Measurements from ENCODE around the gene ARHGAP6.
"Not testable (repeated sequence)": the region's sequence is repeated elsewhere in the genome, so short reads cannot be mapped to it uniquely, and the experiment has no call there.

The ARHGAP6 gene

GRCh38 chrX:11589641-11590040, 76.1 kb downstream of the ARHGAP6 start:
- no peaks in the 10 kb centered on the region for H3K36me3 ChIP-seq
- no peak for TF ChIP-seq Cebpa-rat (IDR thresholded peaks at IDR 0.05)
- no peak overlapping the region for H3K9ac ChIP-seq
- peak overlapping the region in 2 of 11 experiments; percentile 8 to 45; a peak in 2 of 22 replicates for H3K27ac ChIP-seq
- H3K4me2 ChIP-seq = peak overlapping the region in 2 of 11 experiments; percentile 11 to 32; a peak in 2 of 22 replicates
- H4K20me1 ChIP-seq = no peaks in the 10 kb centered on the region
- H3K27me3 ChIP-seq = peaks cover 70 to 92% (median 87%) of the 10 kb centered on the region in 11 experiments
- no peak overlapping the region for H3K4me3 ChIP-seq
- H3K9me3 ChIP-seq (replicated peaks in 1 of 11) = peaks cover 0 to 18% (median 10%) of the 10 kb centered on the region in 11 experiments; a peak in 13 of 22 replicates
- peaks cover 6 to 50% (median 11%) of the 10 kb centered on the region in 10 experiments; a peak in 17 of 20 replicates for H3K4me1 ChIP-seq

GRCh38 chrX:11588097-11588496, 77.6 kb downstream of the ARHGAP6 start:
- Histone ChIP-seq H3K4me3 (no peak overlapping the region), H3K4me1 (peaks cover 6 to 46% (median 11%) of the 10 kb centered on the region in 10 experiments; a peak in 17 of 20 replicates), H3K36me3 (no peaks in the 10 kb centered on the region), H3K27ac (no peak overlapping the region), H3K9me3 (replicated peaks in 1 of 11) (peaks cover 0 to 18% (median 10%) of the 10 kb centered on the region in 11 experiments; a peak in 13 of 22 replicates), H3K4me2 (0 out of 22 replicates have a peak overlapping the region, but pooled peaks of 1 of the 11 experiments have one; percentile 19), H4K20me1 (no peaks in the 10 kb centered on the region), H3K27me3 (peaks cover 66 to 92% (median 87%) of the 10 kb centered on the region in 11 experiments), H3K9ac (no peak overlapping the region)
- TF ChIP-seq Cebpa-rat (IDR thresholded peaks at IDR 0.05) = no peak

- Histone ChIP-seq H3K36me3 (no peaks in the 10 kb centered on the region), H3K4me3 (no peak overlapping the region), H3K9me3 (replicated peaks in 1 of 11) (peaks cover 0 to 18% (median 10%) of the 10 kb centered on the region in 11 experiments; a peak in 13 of 22 replicates), H3K27me3 (peaks cover 84 to 99% (median 94%) of the 10 kb centered on the region in 11 experiments), H4K20me1 (no peaks in the 10 kb centered on the region), H3K9ac (no peak overlapping the region), H3K4me1 (peaks cover 0 to 27% (median 7%) of the 10 kb centered on the region in 10 experiments; a peak in 10 of 20 replicates), H3K27ac (no peak overlapping the region), H3K4me2 (peak overlapping the region in 1 of 11 experiments; percentile 32; a peak in 1 of 22 replicates)
- TF ChIP-seq Cebpa-rat (IDR thresholded peaks at IDR 0.05) = no peak
Measured at GRCh38 chrX:11585174-11585573, 80.5 kb downstream of the ARHGAP6 start.

- Histone ChIP-seq H4K20me1 (no peaks in the 10 kb centered on the region), H3K9ac (no peak overlapping the region), H3K9me3 (replicated peaks in 1 of 11) (peaks cover 0 to 18% (median 7%) of the 10 kb centered on the region in 11 experiments; a peak in 11 of 22 replicates), H3K27me3 (peaks cover 66 to 95% (median 85%) of the 10 kb centered on the region in 11 experiments), H3K4me3 (no peak overlapping the region), H3K4me1 (peaks cover 0 to 16% (median 7%) of the 10 kb centered on the region in 10 experiments; a peak in 8 of 20 replicates), H3K36me3 (no peaks in the 10 kb centered on the region), H3K27ac (no peak overlapping the region), H3K4me2 (peak overlapping the region in 3 of 11 experiments; percentile 34 to 53 (median 41); a peak in 3 of 22 replicates)
- TF ChIP-seq Cebpa-rat (IDR thresholded peaks at IDR 0.05) = no peak
Measured at GRCh38 chrX:11580789-11581188, 84.9 kb downstream of the ARHGAP6 start.

- no peak overlapping the region for H3K4me3 ChIP-seq
- no peak overlapping the region for H3K27ac ChIP-seq
- peak overlapping the region in 5 of 11 experiments; percentile 22 to 45 (median 31); a peak in 4 of 22 replicates for H3K4me2 ChIP-seq
- TF ChIP-seq Cebpa-rat (IDR thresholded peaks at IDR 0.05) = no peak
- H4K20me1 ChIP-seq = no peaks in the 10 kb centered on the region
- H3K9me3 ChIP-seq (replicated peaks in 1 of 11) = peaks cover 0 to 16% (median 7%) of the 10 kb centered on the region in 11 experiments; a peak in 7 of 22 replicates
- H3K27me3 ChIP-seq = peaks cover 66 to 95% (median 85%) of the 10 kb centered on the region in 11 experiments
- peaks cover 0 to 16% (median 5%) of the 10 kb centered on the region in 10 experiments; a peak in 6 of 20 replicates for H3K4me1 ChIP-seq
- no peaks in the 10 kb centered on the region for H3K36me3 ChIP-seq
- no peak overlapping the region for H3K9ac ChIP-seq
Measured at GRCh38 chrX:11579636-11580600, 85.8 kb downstream of the ARHGAP6 start.

- H3K4me2 ChIP-seq, H3K4me3 ChIP-seq, H3K36me3 ChIP-seq, H4K20me1 ChIP-seq, H3K9ac ChIP-seq, H3K27ac ChIP-seq: not testable (repeated sequence)
- H3K4me1 ChIP-seq = peaks cover 0 to 16% (median 5%) of the 10 kb centered on the region in 10 experiments; a peak in 6 of 20 replicates
- peaks cover 57 to 83% (median 72%) of the 10 kb centered on the region in 11 experiments for H3K27me3 ChIP-seq
- H3K9me3 ChIP-seq (replicated peaks in 1 of 11) = peaks cover 0 to 16% (median 7%) of the 10 kb centered on the region in 11 experiments; a peak in 7 of 22 replicates
Measured at GRCh38 chrX:11578301-11578700, 87.4 kb downstream of the ARHGAP6 start.

- H3K4me3 ChIP-seq = no peak overlapping the region
Measured at GRCh38 chrX:11577603-11578002, 88.1 kb downstream of the ARHGAP6 start.

GRCh38 chrX:11575332-11575731, 90.4 kb downstream of the ARHGAP6 start:
- Histone ChIP-seq H3K27me3 (peaks cover 35 to 63% (median 57%) of the 10 kb centered on the region in 11 experiments), H4K20me1 (no peaks in the 10 kb centered on the region), H3K4me3 (no peak overlapping the region), H3K4me1 (peaks cover 0 to 10% (median 4%) of the 10 kb centered on the region in 10 experiments; a peak in 5 of 20 replicates), H3K27ac (no peak overlapping the region), H3K4me2 (no peak overlapping the region), H3K9ac (no peak overlapping the region), H3K36me3 (no peaks in the 10 kb centered on the region), H3K9me3 (replicated peaks in 1 of 11) (peaks cover 0 to 16% (median 7%) of the 10 kb centered on the region in 11 experiments; a peak in 8 of 22 replicates)
- TF ChIP-seq Cebpa-rat (IDR thresholded peaks at IDR 0.05) = no peak

More at GRCh38 chrX:11577603-11578002, 88.1 kb downstream of the ARHGAP6 start:
- no peak overlapping the region for H3K9ac ChIP-seq
- TF ChIP-seq Cebpa-rat (IDR thresholded peaks at IDR 0.05) = no peak
- peaks cover 0 to 16% (median 5%) of the 10 kb centered on the region in 10 experiments; a peak in 6 of 20 replicates for H3K4me1 ChIP-seq
- H3K27me3 ChIP-seq = peaks cover 54 to 77% (median 67%) of the 10 kb centered on the region in 11 experiments
- H3K27ac ChIP-seq = no peak overlapping the region
- no peak overlapping the region for H3K4me2 ChIP-seq
- peaks cover 0 to 16% (median 7%) of the 10 kb centered on the region in 11 experiments; a peak in 7 of 22 replicates for H3K9me3 ChIP-seq (replicated peaks in 1 of 11)
- H4K20me1 ChIP-seq = no peaks in the 10 kb centered on the region
- no peaks in the 10 kb centered on the region for H3K36me3 ChIP-seq
